Measurements from ENCODE around the gene TMSB15B. TPM values are rescaled to one million over a fixed set of nuclear protein-coding genes. Genes with fewer than 3 reads are reported as not detected.
"Not testable (repeated sequence)": the region's sequence is repeated elsewhere in the genome, so short reads cannot be mapped to it uniquely, and the experiment has no call there.

Gene TMSB15B
- total RNA-seq, 4 donors from 2014 or later: 0.82 to 2.9 TPM; not detected in 2

GRCh38 chrX:103999234-103999633 is 36.8 kb downstream of the TMSB15B start:
- no peak overlapping the region for H3K4me3 ChIP-seq
- no peaks in the 10 kb centered on the region for H3K4me1 ChIP-seq
- 37 to 44% methylated on average over 4 to 5 of the region's 5 CpGs for WGBS, 2 donors (ENCODE audit: low coverage in 1 of 2)
- intact Hi-C loops (cut with DNase I; ENCODE audit: low total_unique reads) (no loop called here), in situ Hi-C loops (cut with MboI; ENCODE audit: low pct_ligation_motif_present in 1 of 4, low pct_unique_long_range_greater_than_20kb in 1 of 4, low sequenced_read_pairs in 3 of 4) (no loop called here)
- no peak for DNase-seq
- H3K9me3 ChIP-seq: no peaks in the 10 kb centered on the region
- H3K27ac ChIP-seq: no peak overlapping the region
- no peaks in the 10 kb centered on the region for H3K27me3 ChIP-seq
- no peaks in the 10 kb centered on the region for H3K36me3 ChIP-seq
- TF ChIP-seq, protein P1, sequence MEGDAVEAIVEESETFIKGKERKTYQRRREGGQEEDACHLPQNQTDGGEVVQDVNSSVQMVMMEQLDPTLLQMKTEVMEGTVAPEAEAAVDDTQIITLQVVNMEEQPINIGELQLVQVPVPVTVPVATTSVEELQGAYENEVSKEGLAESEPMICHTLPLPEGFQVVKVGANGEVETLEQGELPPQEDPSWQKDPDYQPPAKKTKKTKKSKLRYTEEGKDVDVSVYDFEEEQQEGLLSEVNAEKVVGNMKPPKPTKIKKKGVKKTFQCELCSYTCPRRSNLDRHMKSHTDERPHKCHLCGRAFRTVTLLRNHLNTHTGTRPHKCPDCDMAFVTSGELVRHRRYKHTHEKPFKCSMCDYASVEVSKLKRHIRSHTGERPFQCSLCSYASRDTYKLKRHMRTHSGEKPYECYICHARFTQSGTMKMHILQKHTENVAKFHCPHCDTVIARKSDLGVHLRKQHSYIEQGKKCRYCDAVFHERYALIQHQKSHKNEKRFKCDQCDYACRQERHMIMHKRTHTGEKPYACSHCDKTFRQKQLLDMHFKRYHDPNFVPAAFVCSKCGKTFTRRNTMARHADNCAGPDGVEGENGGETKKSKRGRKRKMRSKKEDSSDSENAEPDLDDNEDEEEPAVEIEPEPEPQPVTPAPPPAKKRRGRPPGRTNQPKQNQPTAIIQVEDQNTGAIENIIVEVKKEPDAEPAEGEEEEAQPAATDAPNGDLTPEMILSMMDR (IDR thresholded peaks at IDR 0.05): no peak
- TF ChIP-seq EP300 (IDR thresholded peaks at IDR 0.05; ENCODE audit: low read depth) (no peak), POLR2AphosphoS5 (IDR thresholded peaks at IDR 0.05) (no peak), POLR2A (IDR thresholded peaks at IDR 0.05) (no peak)

DNA sequence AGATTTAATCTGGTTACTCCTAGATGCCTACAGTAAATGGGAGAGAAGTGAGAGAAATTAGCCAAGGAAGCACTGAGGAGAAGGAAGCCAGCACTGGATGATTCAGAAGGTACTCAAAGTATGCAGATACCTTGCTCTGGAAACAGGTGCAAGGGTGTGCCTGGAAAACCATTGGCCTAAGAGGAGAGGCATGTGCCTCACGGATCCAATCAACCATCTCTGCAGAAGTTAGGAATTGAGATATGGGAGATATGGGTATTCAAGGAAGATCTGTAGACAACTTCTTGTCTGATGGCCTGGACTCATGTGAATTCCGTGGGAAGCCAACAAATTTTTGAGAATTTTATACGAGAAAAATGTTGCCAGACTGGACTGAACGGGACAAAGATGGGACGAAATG is 46.4 kb downstream of the TMSB15B start:
- WGBS, 2 donors (ENCODE audit: low coverage in 1 of 2): 67% methylated on average over 5 of the region's 5 CpGs; no CpG with 5 or more reads in 1 of the 2 donors
- Histone ChIP-seq H3K36me3 (no peaks in the 10 kb centered on the region), H3K4me1 (no peaks in the 10 kb centered on the region), H3K9me3 (no peaks in the 10 kb centered on the region), H3K27me3 (no peaks in the 10 kb centered on the region), H3K4me3 (no peak overlapping the region), H3K27ac (no peak overlapping the region)
- intact Hi-C loops (cut with DNase I; ENCODE audit: low total_unique reads) (no loop called here), in situ Hi-C loops (cut with MboI; ENCODE audit: low pct_ligation_motif_present in 1 of 4, low pct_unique_long_range_greater_than_20kb in 1 of 4, low sequenced_read_pairs in 3 of 4) (no loop called here)
- no peak for DNase-seq
- TF ChIP-seq EP300 (IDR thresholded peaks at IDR 0.05; ENCODE audit: low read depth) (no peak), POLR2AphosphoS5 (IDR thresholded peaks at IDR 0.05) (no peak), POLR2A (IDR thresholded peaks at IDR 0.05) (no peak)
- TF ChIP-seq, protein P1 (IDR thresholded peaks at IDR 0.05): no peak

DNA sequence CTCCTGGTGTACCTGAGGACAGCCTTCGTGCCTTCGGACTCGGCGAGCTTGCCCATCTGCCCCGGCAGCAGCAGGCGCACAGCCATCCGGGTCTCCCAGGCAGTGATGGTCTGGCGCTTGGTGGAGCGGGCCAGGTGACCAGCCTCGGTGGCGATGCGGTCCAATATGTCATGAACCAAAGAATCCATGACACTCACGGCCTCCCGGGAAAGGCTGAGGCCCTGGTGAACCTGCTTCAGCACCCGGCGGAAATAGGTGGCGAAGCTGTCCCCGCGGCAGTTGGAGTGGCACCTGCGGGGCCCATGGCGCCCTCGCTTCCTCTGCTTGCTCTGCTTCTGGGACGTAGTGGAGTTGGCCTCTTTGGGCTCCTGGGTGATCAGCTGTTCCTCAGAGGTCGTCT is 50.7 kb downstream of the TMSB15B start:
- TF ChIP-seq POLR2A (IDR thresholded peaks at IDR 0.05): no peak
- TF ChIP-seq POLR2AphosphoS5 (IDR thresholded peaks at IDR 0.05): no peak
- TF ChIP-seq, protein P1 (IDR thresholded peaks at IDR 0.05): no peak
- intact Hi-C loops (cut with DNase I; ENCODE audit: low total_unique reads): no loop called here
- no peak overlapping the region for H3K27ac ChIP-seq
- 94% methylated on average over 24 of the region's 24 CpGs; no CpG with 5 or more reads in 1 of the 2 donors for WGBS, 2 donors (ENCODE audit: low coverage in 1 of 2)
- no peaks in the 10 kb centered on the region for H3K27me3 ChIP-seq
- no peak for DNase-seq
- H3K4me1 ChIP-seq: no peaks in the 10 kb centered on the region
- no peaks in the 10 kb centered on the region for H3K9me3 ChIP-seq
- in situ Hi-C loops (cut with MboI; ENCODE audit: low pct_ligation_motif_present in 1 of 4, low pct_unique_long_range_greater_than_20kb in 1 of 4, low sequenced_read_pairs in 3 of 4): loop anchor here in 1 of 4 donors (5.0 kb wide), 1 partner anchor 91 kb away; no protein-coding TSS in a partner anchor
- no peak overlapping the region for H3K4me3 ChIP-seq
- H3K36me3 ChIP-seq: no peaks in the 10 kb centered on the region

DNA sequence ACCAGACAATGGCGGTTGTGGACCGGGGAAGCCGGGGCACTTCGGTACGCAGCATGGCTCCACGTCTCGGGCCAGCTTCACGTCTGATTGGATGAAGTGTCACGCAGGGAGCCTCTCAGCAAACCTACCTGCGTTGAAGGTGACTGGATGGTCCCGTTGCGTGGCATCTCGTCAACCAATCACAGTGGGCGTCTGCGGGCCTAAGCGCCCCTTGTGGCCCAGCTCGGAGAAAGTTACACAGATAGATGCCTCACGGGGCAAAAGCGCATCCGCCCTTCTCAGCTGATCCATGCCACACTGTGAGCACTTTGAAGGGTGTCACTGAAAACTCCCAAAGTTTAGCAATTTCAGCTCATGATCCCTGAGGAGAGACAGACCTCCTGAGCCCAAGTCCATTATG is 51.2 kb downstream of the TMSB15B start, which contains the start of gene H2BW1:
Gene H2BW1 (minus strand): TSS at position 103 of the 400 bp plus-strand sequence. CDS start 132 bp downstream, outside the sequence.
- WGBS, 2 donors (ENCODE audit: low coverage in 1 of 2): 91% methylated on average over 20 of the region's 20 CpGs; no CpG with 5 or more reads in 1 of the 2 donors
- Histone ChIP-seq H3K9me3 (no peaks in the 10 kb centered on the region), H3K36me3 (no peaks in the 10 kb centered on the region), H3K4me3 (no peak within 1 kb of the TSS), H3K4me1 (no peaks in the 10 kb centered on the region), H3K27me3 (no peaks in the 10 kb centered on the region), H3K27ac (no peak within 1 kb of the TSS)
- in situ Hi-C loops (cut with MboI; ENCODE audit: low pct_ligation_motif_present in 1 of 4, low pct_unique_long_range_greater_than_20kb in 1 of 4, low sequenced_read_pairs in 3 of 4) (loop anchor here in 1 of 4 donors (5.0 kb wide), 1 partner anchor 91 kb away; no protein-coding TSS in a partner anchor), intact Hi-C loops (cut with DNase I; ENCODE audit: low total_unique reads) (no loop called here)
- no peak for DNase-seq
- no peak for TF ChIP-seq EP300 (IDR thresholded peaks at IDR 0.05; ENCODE audit: low read depth)
- TF ChIP-seq, protein P1 (IDR thresholded peaks at IDR 0.05): no peak
- TF ChIP-seq POLR2AphosphoS5 (IDR thresholded peaks at IDR 0.05): no peak

DNA sequence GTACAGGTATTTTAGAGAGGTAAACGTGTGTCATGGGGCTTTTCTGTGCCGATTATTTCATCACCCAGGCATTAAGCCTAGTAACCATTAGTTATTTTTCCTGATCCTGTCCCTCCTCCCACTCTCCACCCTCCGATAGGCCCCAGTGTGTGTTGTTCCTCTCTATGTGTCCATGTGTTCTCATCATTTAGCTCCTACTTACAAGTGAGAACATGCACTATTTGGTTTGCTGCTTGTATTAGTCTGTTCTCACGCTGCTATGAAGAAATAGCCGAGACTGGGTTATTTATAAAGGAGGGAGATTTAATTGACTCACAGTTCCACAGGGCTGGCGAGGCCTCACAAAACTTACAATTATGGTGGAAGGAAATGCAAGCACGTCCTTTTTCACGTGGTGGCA is 53.1 kb downstream of the TMSB15B start:
- DNase-seq; H3K9me3 ChIP-seq; H3K36me3 ChIP-seq; H3K27me3 ChIP-seq; in situ Hi-C loops (cut with MboI; ENCODE audit: low pct_ligation_motif_present in 1 of 4, low pct_unique_long_range_greater_than_20kb in 1 of 4, low sequenced_read_pairs in 3 of 4); H3K27ac ChIP-seq; intact Hi-C loops (cut with DNase I; ENCODE audit: low total_unique reads); H3K4me3 ChIP-seq; H3K4me1 ChIP-seq: not testable (repeated sequence)
- 72% methylated on average over 8 of the region's 8 CpGs; no CpG with 5 or more reads in 1 of the 2 donors for WGBS, 2 donors (ENCODE audit: low coverage in 1 of 2)

Data from transverse colon (tissue), 4 donors.